AG08395 (cell line): ENCODE measurements around the gene MYH16.
A peak's percentile ranks its signal among the peaks of the same experiment; 100 is the strongest.
"Not testable (repeated sequence)": the region's sequence is repeated elsewhere in the genome, so short reads cannot be mapped to it uniquely, and the experiment has no call there.

ENCODE experiments used
- DNase-seq: peaks from one replicate; pipeline ENCODE4 v3.0.0; 2012; ENCODE audit warnings: mixed read lengths, low spot score

Gene MYH16

GRCh38 chr7:99258501-99258900 lies 14.1 kb upstream of the MYH16 start:
- DNase-seq = no peak

DNA sequence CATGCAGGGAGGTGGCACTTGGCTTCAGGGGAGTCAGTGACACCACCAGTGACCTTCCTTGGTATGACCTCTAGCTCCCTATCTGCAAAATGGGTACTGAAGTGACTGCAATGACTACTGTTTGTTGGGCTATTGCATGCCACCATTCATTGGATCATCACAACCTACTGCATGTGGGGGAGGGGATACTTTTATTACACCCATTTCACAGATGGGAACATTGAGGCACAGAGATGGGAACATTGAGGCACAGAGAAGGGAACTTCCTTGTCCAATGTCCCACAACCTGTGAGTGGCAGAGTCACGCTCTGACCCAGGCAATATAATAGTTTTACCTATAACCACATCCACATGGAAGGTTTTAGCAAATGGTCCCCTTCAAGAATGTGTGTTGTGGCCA lies 12.2 kb upstream of the MYH16 start:
- DNase-seq = no peak

- no peak for DNase-seq
These were observed 11.0 kb upstream of the MYH16 start for GRCh38 chr7:99261646-99262045.

DNA sequence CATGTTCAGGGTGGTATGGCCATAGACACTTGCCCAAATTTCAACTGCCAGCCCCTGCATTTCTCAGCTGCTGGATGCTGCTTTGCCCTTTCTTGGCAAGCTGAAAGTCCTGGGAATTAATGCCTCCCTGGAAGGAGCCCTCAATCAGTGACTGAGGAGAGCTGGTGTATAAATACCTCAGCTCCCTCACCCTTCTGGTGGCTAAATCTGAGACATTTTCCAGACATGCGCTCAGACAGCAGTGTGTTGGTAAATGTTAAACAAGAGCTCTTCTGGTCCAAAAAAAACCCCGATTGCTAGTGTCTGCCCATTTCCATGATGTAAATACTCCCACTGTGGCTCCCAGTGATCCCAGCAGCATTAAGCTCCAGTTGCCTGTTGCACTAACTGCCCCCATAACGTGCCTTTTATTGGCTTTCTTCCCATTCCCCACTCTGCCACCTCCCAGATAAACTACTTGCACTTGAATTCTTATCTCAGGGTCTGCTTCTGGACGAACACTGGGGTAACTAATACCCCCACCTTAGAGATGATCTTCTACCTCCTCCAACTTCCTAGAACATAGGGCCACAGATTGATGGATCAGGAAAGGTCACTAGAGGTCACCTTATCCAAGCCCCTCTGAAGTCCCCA lies 6.7 kb upstream of the MYH16 start:
- DNase-seq = no peak

DNA sequence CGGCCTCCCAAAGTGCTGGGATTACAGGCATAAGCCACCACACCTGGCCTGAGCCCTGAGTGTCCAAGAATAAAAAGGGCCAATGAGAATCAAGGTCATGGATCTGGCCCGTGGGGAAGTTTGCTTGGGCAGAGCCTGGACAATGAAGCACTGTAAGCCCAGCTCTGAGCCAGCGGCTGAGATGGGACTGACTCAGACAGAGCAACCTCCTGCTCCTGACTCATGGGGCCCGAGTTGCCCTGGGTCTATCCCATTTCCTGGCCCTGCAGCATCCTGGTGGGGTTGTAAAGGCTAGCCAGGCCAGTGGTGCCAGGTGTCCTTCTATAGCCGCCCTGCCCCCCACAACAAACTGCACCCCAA lies 5.2 kb upstream of the MYH16 start:
- DNase-seq = peak; percentile 97

DNA sequence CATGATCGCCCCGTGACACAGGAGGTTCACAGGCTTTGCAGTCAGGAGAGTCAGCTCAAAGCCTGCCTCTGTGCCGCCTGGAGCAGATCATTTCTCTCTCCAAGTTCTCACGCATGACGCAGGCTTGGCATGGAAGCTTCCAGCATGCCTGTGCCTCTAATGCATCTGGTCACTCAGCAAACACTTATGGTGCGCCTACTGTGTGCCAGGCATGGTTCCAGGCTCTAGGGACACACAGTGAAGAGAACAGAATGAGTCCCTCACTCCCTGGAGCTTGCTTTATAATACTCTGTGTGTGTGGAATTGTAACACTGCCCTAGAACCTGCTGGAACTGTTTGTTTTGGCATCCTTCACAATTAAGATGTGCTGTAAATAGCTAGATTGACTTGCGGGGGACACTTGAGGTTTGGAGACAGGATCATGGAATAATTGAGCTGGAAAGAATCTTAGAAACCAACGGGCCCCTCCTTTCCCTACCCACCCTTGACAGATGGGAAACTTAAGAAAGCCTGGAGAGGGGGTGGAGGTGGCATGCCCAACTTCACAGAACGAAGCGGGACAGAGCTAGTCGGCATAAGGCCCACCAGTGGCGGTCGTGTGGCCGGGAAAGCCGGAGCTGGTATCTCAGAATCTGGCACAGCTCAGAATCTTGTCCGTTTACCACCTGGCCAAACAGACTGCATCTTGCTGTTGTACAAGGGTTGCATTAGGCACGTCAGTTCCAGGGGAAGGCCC lies 4.6 kb upstream of the MYH16 start:
- DNase-seq = peak; percentile 26

GRCh38 chr7:99268577-99268908 lies 4.1 kb upstream of the MYH16 start:
- no peak for DNase-seq

DNA sequence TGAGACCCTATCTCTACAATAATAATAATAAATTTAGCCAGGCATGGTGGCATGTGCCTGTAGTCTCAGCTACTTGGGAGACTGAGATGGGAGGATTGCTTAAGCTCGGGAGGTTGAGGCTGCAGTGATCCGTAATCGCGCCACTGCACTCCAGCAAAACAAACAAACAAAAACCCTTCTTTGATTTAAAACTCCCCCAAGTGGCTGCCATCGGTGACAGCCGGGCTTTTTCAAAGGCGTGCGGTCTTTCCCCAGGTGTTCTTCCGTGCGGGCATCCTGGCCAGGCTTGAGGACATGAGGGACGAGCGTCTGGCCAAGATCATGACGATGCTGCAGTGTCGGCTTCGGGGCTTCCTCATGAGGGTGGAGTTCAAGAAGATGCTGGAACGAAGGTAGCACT lies 1.9 kb upstream of the MYH16 start:
- DNase-seq = no peak

DNA sequence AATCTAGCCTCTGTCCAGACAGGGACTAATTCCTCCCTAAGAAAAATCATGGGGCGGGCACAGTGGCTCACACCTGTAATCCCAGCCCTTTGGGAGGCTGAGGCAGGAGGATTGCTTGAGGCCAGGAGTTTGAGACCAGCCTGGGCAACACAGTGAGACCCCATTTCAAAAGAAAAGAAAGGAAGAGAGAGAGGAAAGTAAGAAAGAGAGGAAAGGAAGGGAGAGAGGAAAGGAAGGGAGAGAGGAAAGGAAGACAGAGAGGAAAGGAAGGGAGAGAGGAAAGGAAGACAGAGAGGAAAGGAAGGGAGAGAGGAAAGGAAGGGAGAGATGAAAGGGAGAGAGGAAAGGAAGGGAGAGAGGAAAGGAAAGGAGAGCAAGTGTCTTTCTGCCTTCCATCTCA lies 922 bp downstream of the MYH16 start:
- not testable (repeated sequence) for DNase-seq

DNA sequence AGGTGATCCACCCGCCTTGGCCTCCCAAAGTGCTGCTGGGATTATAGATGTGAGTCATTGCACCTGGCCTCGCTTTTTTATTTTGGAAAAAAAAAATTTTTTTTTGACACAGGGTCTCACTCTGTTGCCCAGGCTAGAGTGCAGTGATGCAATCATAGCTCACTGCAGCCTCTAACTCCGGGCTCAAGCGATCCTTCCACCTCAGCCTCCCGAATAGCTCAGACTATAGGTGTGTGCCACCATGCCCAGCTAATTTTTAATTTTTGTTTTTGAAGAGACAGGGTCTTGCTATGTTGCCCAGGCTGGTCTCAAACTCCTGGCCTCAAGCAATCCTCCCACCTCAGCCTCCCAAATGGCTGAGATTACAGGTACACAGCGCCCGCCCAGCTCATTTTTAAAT lies 2.3 kb downstream of the MYH16 start:
- DNase-seq = not testable (repeated sequence)

- DNase-seq = no peak
These were observed 2.9 kb downstream of the MYH16 start for GRCh38 chr7:99275496-99275895.

DNA sequence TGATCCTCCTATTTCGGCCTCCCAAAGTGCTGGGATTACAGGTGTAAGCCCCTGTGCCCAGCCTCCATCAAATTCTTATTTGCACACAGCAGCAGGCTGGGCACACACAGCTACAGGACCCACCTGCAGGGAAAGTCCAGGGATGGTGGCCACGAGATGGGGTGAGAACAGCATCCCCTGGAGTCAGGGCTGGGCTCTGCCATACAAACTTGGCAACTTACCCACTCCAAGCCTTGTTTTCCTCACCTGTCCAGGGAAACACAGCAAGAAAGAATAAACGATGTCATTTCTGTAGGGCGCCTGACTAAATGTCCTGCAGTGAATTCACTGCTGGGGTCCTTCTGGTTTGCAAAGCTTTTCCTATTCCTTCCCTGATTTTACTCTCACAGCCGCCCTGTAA lies 5.5 kb downstream of the MYH16 start:
- no peak for DNase-seq

GRCh38 chr7:99284165-99284564 lies 11.5 kb downstream of the MYH16 start:
- not testable (repeated sequence) for DNase-seq

GRCh38 chr7:99287779-99288534 lies 15.3 kb downstream of the MYH16 start:
- DNase-seq = no peak

DNA sequence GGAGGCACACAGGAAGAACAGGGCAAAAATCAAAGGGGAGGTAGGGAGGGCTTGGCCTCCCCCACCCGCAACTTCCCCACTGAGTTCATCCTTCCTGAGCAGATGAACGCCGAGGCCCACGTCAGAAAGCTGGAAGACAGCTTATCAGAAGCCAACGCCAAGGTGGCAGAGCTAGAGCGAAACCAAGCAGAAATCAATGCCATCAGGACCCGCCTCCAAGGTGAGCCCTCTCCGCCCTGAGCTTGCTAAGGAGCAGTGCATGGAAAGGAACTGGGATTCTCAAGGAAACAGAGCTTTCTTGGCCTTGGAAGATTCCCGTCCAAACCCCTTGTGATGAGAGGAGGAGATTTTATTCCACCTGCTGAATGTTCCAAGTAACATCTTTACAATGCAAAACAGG lies 16.5 kb downstream of the MYH16 start:
- no peak for DNase-seq

- DNase-seq = not testable (repeated sequence)
These were observed 17.5 kb downstream of the MYH16 start for GRCh38 chr7:99290148-99290547.

DNA sequence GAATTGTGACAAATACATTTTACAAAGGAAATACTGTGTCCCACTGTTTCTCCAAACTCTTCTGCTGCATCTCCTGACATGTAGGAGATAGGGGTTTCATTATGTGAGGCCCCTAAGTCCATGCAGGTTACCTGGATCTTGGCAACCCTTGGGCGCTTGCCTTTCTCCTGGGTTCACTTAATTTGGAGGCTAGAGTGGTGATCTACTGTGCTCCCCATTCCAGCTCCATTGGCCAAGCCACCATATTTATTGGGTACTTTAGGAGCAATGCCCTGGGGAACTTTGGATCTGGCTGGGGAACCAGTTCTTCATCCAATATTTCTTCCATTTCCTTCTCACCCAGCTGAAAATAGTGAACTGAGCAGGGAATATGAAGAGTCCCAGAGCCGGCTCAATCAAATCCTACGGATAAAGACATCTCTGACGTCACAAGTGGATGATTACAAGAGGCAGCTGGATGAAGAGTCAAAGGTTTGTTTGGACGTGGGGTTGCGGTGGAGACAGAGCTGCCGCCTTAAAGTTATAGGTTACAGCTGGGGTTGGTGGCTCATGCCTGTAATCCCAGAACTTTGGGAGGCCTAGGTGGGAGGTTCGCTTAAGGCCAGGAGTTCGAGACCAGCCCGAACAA lies 18.5 kb downstream of the MYH16 start:
- no peak for DNase-seq

DNA sequence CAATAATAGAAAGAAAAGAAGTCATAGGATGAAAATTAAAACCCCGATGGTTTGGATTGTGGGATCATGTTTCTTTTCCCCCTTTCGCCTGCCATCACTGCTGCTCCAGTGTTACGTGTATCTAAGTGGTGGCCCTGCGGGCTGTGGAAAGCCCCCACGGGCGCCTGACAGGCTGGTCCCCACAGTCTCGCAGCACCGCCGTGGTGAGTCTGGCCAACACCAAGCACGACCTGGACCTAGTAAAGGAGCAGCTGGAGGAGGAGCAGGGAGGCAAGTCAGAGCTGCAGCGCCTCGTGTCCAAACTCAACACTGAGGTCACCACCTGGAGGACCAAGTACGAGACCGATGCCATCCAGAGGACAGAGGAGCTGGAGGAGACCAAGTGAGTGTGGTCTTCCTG lies 19.5 kb downstream of the MYH16 start:
- no peak for DNase-seq

- DNase-seq = no peak
These were observed 20.5 kb downstream of the MYH16 start for GRCh38 chr7:99293167-99293566.

GRCh38 chr7:99293650-99294049 lies 21.0 kb downstream of the MYH16 start:
- no peak for DNase-seq

GRCh38 chr7:99296471-99296870 lies 23.8 kb downstream of the MYH16 start:
- no peak for DNase-seq

GRCh38 chr7:99301496-99301895 lies 28.9 kb downstream of the MYH16 start:
- DNase-seq = no peak
